PFSK-1 (cell line): ENCODE results near the gene MMP20.

Experiments used
- FOXP2 ChIP-seq: optimal IDR thresholded peaks from 2 replicates; pipeline ENCODE3; 2011; ENCODE audit warnings: borderline replicate concordance, control low read depth, inconsistent platforms; ENCODE audit not compliant: insufficient read depth; ENCODE audit errors: extremely low read length, extremely low read depth
- POLR2AphosphoS5 ChIP-seq: IDR thresholded peaks from 2 replicates; pipeline ENCODE4 v1.6.1; 2012; ENCODE audit warnings: low read depth, mild to moderate bottlenecking, control low read depth, low read length, moderate library complexity
- SIN3A ChIP-seq: IDR thresholded peaks from 2 replicates; pipeline ENCODE4 v1.6.1; 2012; ENCODE audit warnings: mild to moderate bottlenecking, low read length, moderate library complexity, borderline replicate concordance; ENCODE audit not compliant: insufficient read depth
- TAF1 ChIP-seq: IDR thresholded peaks from 2 replicates; pipeline ENCODE4 v1.6.1; 2012; ENCODE audit warnings: low read length, control low read depth, borderline replicate concordance; ENCODE audit not compliant: insufficient read depth
- TF ChIP-seq, protein P1 (sequence below), 2 experiments: IDR thresholded peaks; 2 replicates each; pipeline versions ENCODE4 v1.6.1 to v1.8.0; 2011 to 2012; ENCODE audit warnings: low read depth in 2 of 2, low read length in 2 of 2, control low read depth in 1 of 2, inconsistent platforms in 1 of 2, mild to moderate bottlenecking in 1 of 2, moderate library complexity in 1 of 2; ENCODE audit not compliant: insufficient read depth in 1 of 2

Gene MMP20

DNA sequence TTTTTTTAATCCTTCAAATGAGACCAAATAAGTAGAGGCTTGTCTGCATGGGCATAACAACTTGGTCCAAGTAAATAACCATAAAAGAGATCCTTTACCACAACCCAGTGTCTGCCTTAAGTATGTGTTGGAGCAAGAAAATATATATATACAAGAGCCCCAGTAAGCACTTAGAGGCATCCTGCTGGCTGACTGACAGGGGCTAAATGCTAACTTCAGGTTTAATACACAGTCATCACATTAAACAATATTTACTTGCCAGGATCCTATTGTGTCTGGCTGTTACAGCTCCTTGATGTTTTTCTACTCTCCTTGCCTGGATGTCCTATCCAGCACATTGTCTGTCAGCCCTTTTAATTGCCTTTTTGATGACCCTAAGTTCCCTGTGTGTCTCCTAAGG is 37.5 kb upstream of the MMP20 start:
- TF ChIP-seq, protein P1, sequence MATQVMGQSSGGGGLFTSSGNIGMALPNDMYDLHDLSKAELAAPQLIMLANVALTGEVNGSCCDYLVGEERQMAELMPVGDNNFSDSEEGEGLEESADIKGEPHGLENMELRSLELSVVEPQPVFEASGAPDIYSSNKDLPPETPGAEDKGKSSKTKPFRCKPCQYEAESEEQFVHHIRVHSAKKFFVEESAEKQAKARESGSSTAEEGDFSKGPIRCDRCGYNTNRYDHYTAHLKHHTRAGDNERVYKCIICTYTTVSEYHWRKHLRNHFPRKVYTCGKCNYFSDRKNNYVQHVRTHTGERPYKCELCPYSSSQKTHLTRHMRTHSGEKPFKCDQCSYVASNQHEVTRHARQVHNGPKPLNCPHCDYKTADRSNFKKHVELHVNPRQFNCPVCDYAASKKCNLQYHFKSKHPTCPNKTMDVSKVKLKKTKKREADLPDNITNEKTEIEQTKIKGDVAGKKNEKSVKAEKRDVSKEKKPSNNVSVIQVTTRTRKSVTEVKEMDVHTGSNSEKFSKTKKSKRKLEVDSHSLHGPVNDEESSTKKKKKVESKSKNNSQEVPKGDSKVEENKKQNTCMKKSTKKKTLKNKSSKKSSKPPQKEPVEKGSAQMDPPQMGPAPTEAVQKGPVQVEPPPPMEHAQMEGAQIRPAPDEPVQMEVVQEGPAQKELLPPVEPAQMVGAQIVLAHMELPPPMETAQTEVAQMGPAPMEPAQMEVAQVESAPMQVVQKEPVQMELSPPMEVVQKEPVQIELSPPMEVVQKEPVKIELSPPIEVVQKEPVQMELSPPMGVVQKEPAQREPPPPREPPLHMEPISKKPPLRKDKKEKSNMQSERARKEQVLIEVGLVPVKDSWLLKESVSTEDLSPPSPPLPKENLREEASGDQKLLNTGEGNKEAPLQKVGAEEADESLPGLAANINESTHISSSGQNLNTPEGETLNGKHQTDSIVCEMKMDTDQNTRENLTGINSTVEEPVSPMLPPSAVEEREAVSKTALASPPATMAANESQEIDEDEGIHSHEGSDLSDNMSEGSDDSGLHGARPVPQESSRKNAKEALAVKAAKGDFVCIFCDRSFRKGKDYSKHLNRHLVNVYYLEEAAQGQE (IDR thresholded peaks at IDR 0.05; ENCODE audit: insufficient read depth in 1 of 2, low read depth in 2 of 2, low read length in 2 of 2), result no peak
- TF ChIP-seq SIN3A (no peak), FOXP2 (no peak), POLR2AphosphoS5 (no peak), TAF1 (no peak)

DNA sequence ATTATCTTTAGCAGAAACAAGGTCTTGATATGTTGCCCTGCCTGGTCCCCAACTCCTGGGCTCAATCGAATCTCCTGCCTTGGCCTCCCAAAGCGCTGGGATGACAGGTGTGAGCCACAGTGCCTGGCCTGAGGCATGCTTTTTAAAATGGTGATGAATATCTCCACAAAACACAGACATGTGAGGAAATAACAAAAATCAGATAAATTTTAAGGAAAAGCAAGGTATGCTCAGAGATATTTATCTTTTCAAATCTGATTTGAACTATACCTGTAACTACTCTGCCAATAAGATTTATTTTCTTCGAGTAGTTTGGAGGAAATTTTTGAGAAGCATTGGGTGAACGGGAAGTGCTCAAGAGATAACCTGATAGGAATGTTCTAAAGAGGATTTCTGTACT is 35.9 kb upstream of the MMP20 start:
- TF ChIP-seq, protein P1 (IDR thresholded peaks at IDR 0.05; ENCODE audit: insufficient read depth in 1 of 2, low read depth in 2 of 2, low read length in 2 of 2), result no peak
- TF ChIP-seq FOXP2, result no peak
- no peak for TF ChIP-seq SIN3A
- TF ChIP-seq TAF1, result no peak
- no peak for TF ChIP-seq POLR2AphosphoS5

DNA sequence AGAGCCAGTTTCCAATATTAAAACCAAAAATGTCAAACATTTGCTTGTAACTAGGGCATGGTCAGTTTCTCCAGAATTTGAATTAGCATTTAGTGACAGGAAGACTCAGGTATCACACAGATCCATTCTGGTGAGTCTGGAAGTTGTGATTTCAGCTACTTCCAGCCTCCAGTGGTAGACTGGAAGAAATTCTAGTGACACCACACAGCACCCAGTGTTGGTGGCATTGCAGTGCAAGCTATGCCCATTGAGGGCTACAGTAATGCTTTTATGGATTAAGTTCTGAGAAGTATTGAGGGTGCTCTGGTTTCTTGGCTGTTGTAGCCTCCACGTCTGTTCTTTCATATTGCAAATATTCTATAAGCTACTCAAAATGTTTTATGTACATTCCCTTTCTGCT is 31.4 kb upstream of the MMP20 start:
- TF ChIP-seq, protein P1 (IDR thresholded peaks at IDR 0.05; ENCODE audit: insufficient read depth in 1 of 2, low read depth in 2 of 2, low read length in 2 of 2), result no peak
- no peak for TF ChIP-seq TAF1
- TF ChIP-seq FOXP2, result no peak

DNA sequence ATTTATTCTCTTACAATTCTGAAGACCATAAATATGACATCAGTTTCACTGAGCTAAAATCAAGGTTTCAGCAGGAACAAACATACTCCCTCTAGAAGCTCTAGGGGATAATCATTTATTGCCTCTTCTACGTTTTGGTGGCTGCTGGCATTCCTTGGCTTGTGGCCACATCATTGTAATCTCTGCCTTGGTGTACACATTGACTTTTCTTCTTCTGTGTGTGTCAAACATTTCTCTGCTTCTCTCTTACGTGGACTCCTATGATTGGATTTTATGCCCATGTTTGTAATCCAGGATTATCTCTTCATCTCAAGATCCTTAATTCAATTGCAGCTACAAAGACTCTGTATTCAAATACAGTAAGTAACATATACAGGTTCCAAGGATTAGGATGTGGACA is 30.4 kb upstream of the MMP20 start:
- no peak for TF ChIP-seq SIN3A
- TF ChIP-seq TAF1, result no peak
- no peak for TF ChIP-seq POLR2AphosphoS5
- no peak for TF ChIP-seq FOXP2
- TF ChIP-seq, protein P1 (IDR thresholded peaks at IDR 0.05; ENCODE audit: insufficient read depth in 1 of 2, low read depth in 2 of 2, low read length in 2 of 2), result no peak

DNA sequence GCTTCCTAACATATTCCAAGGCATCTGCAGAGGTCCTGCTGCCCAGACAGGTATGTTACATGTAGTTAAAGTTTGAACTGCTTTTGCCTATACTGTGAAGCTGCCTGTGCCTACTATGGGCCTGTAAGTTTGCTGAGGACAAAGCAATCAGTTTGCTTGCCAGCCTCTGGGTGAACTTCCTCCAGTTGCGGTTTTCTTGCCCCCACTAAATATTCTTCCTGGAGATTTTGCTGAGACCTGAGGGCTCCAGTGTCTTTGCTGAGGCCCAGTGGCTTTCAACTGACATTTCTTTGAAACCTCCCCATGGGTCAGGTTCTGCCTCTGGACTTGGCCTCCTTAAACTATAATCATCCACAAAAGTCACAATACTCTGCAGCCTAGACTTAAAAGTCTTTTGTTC is 29.6 kb upstream of the MMP20 start:
- TF ChIP-seq FOXP2 (no peak), TAF1 (no peak), SIN3A (no peak), POLR2AphosphoS5 (no peak)
- TF ChIP-seq, protein P1 (IDR thresholded peaks at IDR 0.05; ENCODE audit: insufficient read depth in 1 of 2, low read depth in 2 of 2, low read length in 2 of 2), result no peak
